H1 (cell line): ENCODE measurements around the gene ERI3. TPM values are rescaled to one million over a fixed set of nuclear protein-coding genes. Genes with fewer than 3 reads are reported as not detected.

Source experiments
- E2F6 ChIP-seq: IDR thresholded peaks from 2 replicates; pipeline ENCODE4 v1.6.1; 2012; ENCODE audit warnings: inconsistent platforms
- FOSL1 ChIP-seq: IDR thresholded peaks from 2 replicates; pipeline ENCODE4 v1.6.1; 2011; ENCODE audit warnings: mild to moderate bottlenecking, low read depth, low read length, moderate library complexity; ENCODE audit not compliant: insufficient read depth
- PHF8 ChIP-seq: fragments of 200-600 bp; sonication (generic); conservative IDR thresholded peaks from 2 replicates; pipeline ENCODE4 v1.7.1; 2012; ENCODE audit warnings: low read depth, mild to moderate bottlenecking, inconsistent platforms, low read length, moderate library complexity
- TAF1 ChIP-seq: IDR thresholded peaks from 2 replicates; pipeline ENCODE4 v1.6.1; 2011; ENCODE audit warnings: mild to moderate bottlenecking, low read depth, low read length
- polyA plus RNA-seq, 7 experiments: library from polyadenylated mRNA; depleted of rRNA in 3 of 7; stranded (reverse) in 5 of 7; unstranded in 2 of 7; fragments of >200 nt in 5 of 7; fragments of 200-250 nt in 2 of 7; gene quantifications; 1 replicate in 5 of 7; 2 replicates in 1 of 7; 4 replicates in 1 of 7; pipeline versions ENCODE4 v1.2.1 to v1.2.3, GENCODE V29; 2011 to 2013; ENCODE audit warnings: missing spikeins in 2 of 7, mixed read lengths in 2 of 7
- total RNA-seq: library from RNA; stranded (reverse); fragmentation: NEBNext Ultra II Directional; extraction: Animal tissue kit (Norgen Biotek cat#: 25700); gene quantifications from 2 replicates; pipeline ENCODE4 v1.2.1, GENCODE V29; 2021

The ERI3 gene
- total and polyA plus RNA-seq, 2 of the 8 experiments (the other 6 are each of a cell fraction or from before 2014, with no cell fraction given): 81.1 to 199 TPM

DNA sequence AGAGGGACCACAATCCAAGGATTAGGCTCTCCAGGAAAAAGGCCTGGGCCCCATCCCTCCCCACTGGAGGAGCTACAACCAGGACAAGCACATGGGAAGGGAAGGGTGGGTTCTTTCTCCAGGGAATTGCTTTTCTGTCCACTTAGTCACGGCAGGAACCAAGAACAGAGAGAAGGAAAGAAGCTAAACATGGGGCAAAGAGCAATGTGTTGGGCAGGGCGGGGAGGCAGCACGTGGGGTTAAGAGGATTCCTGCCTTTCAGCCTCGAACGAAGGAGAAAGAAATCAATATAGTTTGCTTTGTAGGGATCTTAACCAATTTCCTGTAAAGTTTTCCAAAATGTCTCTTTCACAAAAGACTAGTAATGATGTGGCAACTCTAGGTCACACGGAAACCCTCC lies 21.7 kb downstream of the ERI3 start (continued):
- TF ChIP-seq E2F6 (no peak), FOSL1 (no peak), PHF8 (no peak), TAF1 (no peak)
